HT-29 (cell line): ENCODE measurements around the gene DKK3. TPM values are rescaled to one million over a fixed set of nuclear protein-coding genes. Genes with fewer than 3 reads are reported as not detected.

Experiments used
- DNase-seq: peaks from one replicate; pipeline ENCODE4 v3.0.0-alpha.2; 2015; ENCODE audit warnings: low spot score
- total RNA-seq: library from RNA; depleted of rRNA; stranded (reverse); fragments of >200 nt; shearing (Covaris generic); gene quantifications from 2 replicates; pipeline ENCODE4 v1.2.3, GENCODE V29; 2014

The DKK3 gene
- total RNA-seq, 1 experiment from 2014 or later = not detected

DNA sequence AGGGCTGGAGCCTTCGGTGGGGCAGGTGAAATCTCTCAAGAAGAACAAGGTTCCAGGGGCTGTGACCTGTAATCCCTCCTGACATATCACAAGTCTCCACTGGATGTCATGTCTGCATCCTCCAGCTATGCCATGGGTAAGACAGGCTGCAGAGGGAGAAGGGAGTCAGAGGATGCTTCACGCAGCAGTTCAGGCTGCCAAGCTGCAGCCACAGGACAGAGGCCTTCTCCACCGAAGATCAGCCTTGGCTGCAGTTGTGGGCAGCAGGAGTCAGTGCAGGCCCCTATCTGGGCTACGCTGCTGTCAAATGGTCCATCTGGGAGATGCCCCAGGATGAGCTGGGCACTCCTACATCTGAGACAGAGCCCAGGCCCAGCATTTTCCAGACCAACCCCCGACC, 25.0 kb downstream of the DKK3 start:
- no peak for DNase-seq

GRCh38 chr11:11982975-11983374, 25.5 kb downstream of the DKK3 start:
- no peak for DNase-seq

DNA sequence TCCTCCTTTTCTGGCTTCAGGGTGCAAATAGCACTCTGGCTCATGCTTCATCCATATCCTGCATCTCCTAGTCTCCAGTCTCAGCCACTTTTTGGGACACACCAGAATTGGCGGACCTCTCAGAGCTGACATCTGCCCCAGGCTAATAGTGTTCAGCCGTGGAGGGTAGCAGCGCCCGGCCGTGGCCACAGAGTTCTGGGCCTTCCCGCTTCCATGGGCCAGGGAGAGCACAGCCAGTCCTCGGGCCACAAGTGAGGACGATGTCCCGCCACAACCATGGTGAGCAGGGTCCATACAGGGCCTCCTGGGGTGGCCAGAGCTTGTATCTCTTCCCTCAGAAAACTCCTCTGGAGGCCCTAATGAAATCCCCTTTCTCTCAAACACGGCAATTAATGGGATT, 26.0 kb downstream of the DKK3 start:
- DNase-seq = no peak

DNA sequence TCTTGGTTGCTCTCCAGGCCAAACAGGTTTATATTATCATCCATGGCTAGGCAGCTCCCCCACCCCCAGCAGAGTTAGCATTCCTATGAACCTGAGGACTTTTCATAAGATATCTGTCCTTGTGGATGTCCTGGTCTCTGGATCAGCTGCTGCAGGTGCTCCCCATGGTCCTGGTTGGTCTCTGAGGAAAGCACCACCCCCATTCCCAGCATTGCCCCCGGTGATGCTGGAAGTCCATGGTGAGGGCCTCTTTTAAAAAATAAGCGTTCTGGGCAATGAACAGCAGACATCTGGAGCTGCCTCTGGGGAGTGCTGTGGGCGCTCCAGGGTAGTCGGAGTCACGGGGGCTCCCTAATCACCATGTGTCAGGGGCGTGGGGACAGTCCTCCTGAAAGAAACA, 26.6 kb downstream of the DKK3 start:
- DNase-seq = no peak

DNA sequence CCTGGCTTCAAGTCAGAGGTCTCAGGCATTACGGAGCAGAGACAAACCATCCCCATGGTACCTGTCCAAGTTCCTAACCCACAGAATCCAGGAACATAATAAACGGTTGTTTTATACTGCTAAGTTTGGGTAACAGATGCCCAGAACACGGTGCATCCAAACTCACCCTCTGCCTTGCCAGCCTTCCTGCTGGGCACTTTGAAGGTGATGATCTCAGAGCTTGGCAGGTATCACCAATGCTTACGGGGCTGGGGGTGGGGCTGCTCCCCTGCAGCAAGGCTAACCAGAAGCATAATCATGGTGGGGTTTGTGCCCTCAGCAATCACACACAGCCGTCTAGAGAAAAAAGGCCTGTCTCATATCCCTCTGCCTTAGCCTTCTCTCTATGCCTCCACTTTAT, 27.1 kb downstream of the DKK3 start:
- DNase-seq = no peak

- no peak for DNase-seq
Observed at GRCh38 chr11:11980841-11981308, 27.6 kb downstream of the DKK3 start.

- DNase-seq = no peak
Observed at GRCh38 chr11:11980200-11980599, 28.2 kb downstream of the DKK3 start.

DNA sequence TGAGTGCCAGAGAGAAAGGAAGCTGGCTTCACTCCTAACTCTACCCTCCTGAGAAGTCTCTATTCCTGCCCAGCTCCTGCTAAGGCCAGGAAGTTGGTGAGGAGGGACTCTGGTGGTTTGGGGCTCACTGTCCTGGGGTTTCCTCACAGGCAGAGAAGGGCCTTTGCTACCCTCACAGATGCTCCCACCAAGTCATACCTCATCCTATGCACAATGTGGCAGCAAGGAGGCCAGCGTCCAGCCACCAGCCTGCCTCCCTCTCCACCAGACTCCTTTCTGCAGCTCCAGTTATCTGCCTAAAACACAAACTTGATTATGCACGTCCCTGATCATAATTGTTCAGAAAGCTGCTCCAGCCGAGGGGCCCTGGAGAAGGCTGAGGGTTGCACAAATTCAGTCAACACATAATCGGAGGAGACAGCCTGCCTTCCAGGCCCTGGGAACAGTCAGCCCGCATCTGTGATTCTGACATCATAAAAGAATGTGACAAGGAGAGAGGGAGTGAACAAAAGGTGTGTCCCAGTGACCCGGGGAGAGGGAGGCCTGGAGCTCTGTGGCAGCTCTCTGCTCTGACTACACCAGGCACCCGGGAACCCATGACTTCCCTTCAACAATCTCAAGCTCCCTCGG, 28.8 kb downstream of the DKK3 start:
- no peak for DNase-seq

- no peak for DNase-seq
Observed at GRCh38 chr11:11978792-11979487, 29.5 kb downstream of the DKK3 start.

GRCh38 chr11:11978098-11978637, 30.3 kb downstream of the DKK3 start:
- DNase-seq = no peak

- peak; percentile 61 for DNase-seq
Observed at GRCh38 chr11:11977206-11977938, 31.1 kb downstream of the DKK3 start.

DNA sequence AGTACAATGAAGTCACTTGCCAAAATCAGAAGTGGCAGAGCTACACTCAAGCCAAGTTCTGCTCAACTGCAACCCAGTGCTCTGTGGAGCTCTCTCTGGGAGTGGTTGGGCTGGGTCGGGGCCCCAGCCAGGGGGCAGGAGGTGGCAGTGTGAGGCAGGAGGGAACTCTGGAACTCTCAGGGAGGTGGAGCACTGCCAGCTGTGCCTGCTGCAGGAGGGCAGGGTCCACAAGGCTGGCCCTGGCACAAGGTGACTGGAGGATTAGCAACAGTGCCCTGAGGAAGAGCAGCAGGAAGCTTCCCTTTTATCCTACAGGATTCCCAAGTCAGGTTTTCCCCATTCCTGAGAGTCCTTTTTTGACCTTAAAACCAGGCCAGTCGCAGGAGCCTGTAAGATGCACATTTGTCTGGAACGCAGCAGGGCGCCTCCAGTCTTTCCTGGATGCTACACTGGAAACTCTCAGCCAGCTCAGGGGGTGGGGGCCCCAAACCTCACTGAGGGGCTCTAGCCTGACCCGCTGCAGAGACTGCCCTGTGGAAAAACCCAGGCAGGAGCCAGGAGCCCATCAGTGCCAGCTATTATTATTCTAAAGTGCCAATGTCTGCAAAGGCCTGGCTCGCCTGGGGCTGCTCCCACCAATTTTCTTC, 31.8 kb downstream of the DKK3 start:
- no peak for DNase-seq

GRCh38 chr11:11975201-11976092, 33.0 kb downstream of the DKK3 start:
- DNase-seq = no peak

DNA sequence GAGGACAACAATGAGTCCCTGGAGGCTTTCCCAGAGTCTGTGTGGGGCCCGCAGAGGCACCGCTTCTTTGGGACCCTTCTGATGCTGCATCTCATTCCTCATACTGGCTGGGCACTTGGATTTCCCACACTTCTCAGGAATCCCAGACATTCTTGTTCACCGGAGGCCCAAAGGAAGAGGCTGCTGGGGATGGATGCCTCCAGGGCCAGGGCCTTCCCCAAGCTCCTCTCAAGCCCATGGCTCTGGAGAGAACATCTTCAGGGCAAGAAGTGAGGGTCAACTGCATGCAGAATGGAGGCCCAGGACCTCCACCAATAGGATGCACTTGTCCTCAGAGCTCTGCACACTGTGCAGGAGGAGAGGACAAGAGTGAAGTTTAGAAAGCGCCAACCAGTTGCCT, 34.6 kb downstream of the DKK3 start:
- no peak for DNase-seq

DNA sequence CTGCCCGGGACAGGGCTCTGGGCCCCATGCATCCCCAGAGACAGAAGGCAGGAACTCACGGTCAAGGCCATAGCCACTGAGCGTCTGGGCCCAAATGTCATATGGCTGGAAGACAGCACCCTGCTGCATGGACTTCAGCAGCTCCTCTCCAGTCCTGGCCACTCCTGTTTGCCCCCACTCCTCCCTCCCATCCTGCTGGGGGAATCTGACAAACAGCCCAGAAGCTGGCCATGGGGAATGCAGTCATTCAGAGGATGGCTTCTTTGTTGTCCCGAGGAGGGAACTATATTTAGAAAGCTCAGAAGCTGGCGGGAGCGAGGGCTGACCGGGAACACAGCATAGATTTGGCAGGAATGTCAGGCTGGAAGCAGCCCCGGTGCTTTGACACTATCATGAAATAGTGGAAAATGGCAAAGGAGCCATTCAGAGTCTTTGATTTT, 35.0 kb downstream of the DKK3 start:
- DNase-seq = no peak

- no peak for DNase-seq
Observed at GRCh38 chr11:11972730-11973341, 35.6 kb downstream of the DKK3 start.

- no peak for DNase-seq
Observed at GRCh38 chr11:11971906-11972547, 36.4 kb downstream of the DKK3 start.

DNA sequence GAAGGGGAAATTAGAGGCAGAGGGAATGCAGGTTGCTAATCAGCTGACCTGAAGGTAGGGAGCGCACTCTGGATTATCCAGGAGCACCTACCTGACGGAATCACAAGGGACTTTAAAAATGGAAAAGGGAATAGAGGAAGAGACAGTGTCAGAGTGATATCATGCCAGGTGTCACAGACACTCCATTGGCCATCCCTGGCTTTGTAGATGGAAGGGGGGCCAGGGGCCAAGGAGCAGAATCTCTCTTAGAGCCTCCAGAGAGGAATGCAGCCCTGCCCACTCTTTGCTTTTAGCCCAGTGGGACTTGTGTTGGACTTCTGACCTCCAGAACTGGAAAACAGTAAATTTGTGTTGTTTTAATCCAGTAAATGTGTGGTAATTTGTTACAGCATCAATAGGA, 37.9 kb downstream of the DKK3 start:
- DNase-seq = no peak

GRCh38 chr11:11969380-11970215, 38.8 kb downstream of the DKK3 start:
- DNase-seq = no peak
